ENCODE measurements around the gene KRTAP13-2. TPM values are rescaled to one million over a fixed set of nuclear protein-coding genes. Genes with fewer than 3 reads are reported as not detected.

The KRTAP13-2 gene
- total RNA-seq, 1 donor from 2014 or later: not detected

DNA sequence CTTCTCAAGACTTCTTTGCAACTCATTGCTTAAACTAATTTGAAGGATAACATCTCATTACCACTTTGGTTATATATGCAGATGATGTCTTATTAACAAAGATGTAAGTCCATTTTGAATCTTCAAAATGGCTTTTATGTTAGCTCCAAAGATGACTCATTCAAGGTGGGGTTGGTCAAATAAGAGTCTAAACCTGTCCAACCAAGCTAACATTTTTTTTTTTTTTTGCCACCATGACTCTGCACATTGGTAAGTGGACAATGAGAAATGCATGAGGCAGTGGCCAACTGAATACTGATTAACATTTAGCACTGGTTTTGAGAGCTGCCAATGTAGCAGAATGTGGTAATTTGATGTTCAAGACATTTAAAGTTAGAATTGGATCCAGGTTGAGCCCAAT is 34.3 kb downstream of the KRTAP13-2 start:
- Mint-ChIP-seq H3K4me1 (no peaks in the 10 kb centered on the region), H3K27ac (no peak overlapping the region), H3K9me3 (no peaks in the 10 kb centered on the region), H3K36me3 (no peaks in the 10 kb centered on the region), H3K4me3 (no peak overlapping the region), H3K27me3 (ENCODE audit: insufficient read depth, low read depth) (peaks cover 2% of the 10 kb centered on the region)
- Histone ChIP-seq H3K9me3 (ENCODE audit: low read depth) (no peaks in the 10 kb centered on the region), H2AFZ (replicated peaks) (no peak overlapping the region), H4K20me1 (ENCODE audit: low read depth) (no peaks in the 10 kb centered on the region), H3K36me3 (no peaks in the 10 kb centered on the region), H3K27ac (no peak overlapping the region), H3K79me2 (ENCODE audit: low read depth) (no peaks in the 10 kb centered on the region), H3K4me3 (no peak overlapping the region), H3K4me1 (no peaks in the 10 kb centered on the region), H3K4me2 (no peak overlapping the region), H3F3A (ENCODE audit: low read depth) (no peaks in the 10 kb centered on the region), H3K9ac (no peak overlapping the region), H3K27me3 (no peaks in the 10 kb centered on the region)
- TF ChIP-seq, protein P1, sequence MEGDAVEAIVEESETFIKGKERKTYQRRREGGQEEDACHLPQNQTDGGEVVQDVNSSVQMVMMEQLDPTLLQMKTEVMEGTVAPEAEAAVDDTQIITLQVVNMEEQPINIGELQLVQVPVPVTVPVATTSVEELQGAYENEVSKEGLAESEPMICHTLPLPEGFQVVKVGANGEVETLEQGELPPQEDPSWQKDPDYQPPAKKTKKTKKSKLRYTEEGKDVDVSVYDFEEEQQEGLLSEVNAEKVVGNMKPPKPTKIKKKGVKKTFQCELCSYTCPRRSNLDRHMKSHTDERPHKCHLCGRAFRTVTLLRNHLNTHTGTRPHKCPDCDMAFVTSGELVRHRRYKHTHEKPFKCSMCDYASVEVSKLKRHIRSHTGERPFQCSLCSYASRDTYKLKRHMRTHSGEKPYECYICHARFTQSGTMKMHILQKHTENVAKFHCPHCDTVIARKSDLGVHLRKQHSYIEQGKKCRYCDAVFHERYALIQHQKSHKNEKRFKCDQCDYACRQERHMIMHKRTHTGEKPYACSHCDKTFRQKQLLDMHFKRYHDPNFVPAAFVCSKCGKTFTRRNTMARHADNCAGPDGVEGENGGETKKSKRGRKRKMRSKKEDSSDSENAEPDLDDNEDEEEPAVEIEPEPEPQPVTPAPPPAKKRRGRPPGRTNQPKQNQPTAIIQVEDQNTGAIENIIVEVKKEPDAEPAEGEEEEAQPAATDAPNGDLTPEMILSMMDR (IDR thresholded peaks at IDR 0.05): no peak
- TF ChIP-seq EZH2phosphoT487 (IDR thresholded peaks at IDR 0.05) (no peak), EZH2 (IDR thresholded peaks at IDR 0.05) (no peak)
- no peak for DNase-seq (ENCODE audit: low spot score)

DNA sequence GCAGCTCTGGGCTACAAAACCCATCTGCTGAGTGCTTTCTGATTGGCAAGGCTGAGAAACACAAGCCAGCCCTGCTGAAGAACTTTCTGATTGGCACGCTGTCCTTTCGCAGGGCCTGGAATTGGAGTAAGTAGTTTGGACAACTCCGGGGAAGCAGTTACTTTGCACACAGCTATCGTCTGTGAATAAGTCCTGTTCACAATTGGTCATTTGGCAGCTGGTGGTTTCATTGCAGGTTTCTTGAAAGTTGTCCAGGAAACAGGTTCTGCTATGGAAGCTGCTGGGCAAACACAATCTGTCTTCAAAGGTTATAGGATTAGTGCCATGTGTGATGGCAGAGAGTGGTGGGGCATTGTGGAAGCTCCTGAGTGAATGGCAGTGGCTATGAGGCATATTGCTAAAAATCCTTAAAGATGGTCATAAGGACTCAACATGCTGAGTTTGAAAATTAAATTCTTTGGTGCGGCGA is 34.8 kb downstream of the KRTAP13-2 start, which contains the start of gene KRTAP27-1:
TSS of gene KRTAP27-1 (minus strand) at position 419 of the 469 bp plus-strand sequence. CDS start at position 393, 26 bp downstream.
- H3K9me3 ChIP-seq (ENCODE audit: low read depth): no peaks in the 10 kb centered on the region
- no peaks in the 10 kb centered on the region for H3K36me3 Mint-ChIP-seq
- peaks cover 2% of the 10 kb centered on the region for H3K27me3 Mint-ChIP-seq (ENCODE audit: insufficient read depth, low read depth)
- TF ChIP-seq EZH2 (IDR thresholded peaks at IDR 0.05) (no peak), EZH2phosphoT487 (IDR thresholded peaks at IDR 0.05) (no peak)
- TF ChIP-seq, protein P1 (IDR thresholded peaks at IDR 0.05): no peak
- H3K4me1 ChIP-seq: no peaks in the 10 kb centered on the region
- H3K79me2 ChIP-seq (ENCODE audit: low read depth): no peaks in the 10 kb centered on the region
- no peak for DNase-seq (ENCODE audit: low spot score)
- no peaks in the 10 kb centered on the region for H3K36me3 ChIP-seq
- H3K4me1 Mint-ChIP-seq: no peaks in the 10 kb centered on the region
- no peak within 1 kb of the TSS for H3K9ac ChIP-seq
- no peak within 1 kb of the TSS for H3K4me3 ChIP-seq
- no peaks in the 10 kb centered on the region for H4K20me1 ChIP-seq (ENCODE audit: low read depth)
- no peak within 1 kb of the TSS for H3K27ac ChIP-seq
- peak within 1 kb of the TSS; percentile 78 for H3K27ac Mint-ChIP-seq
- no peaks in the 10 kb centered on the region for H3F3A ChIP-seq (ENCODE audit: low read depth)
- no peak within 1 kb of the TSS for H2AFZ ChIP-seq (replicated peaks)
- H3K9me3 Mint-ChIP-seq: no peaks in the 10 kb centered on the region
- no peak within 1 kb of the TSS for H3K4me2 ChIP-seq
- no peak within 1 kb of the TSS for H3K4me3 Mint-ChIP-seq
- H3K27me3 ChIP-seq: no peaks in the 10 kb centered on the region

- Histone ChIP-seq H3K79me2 (ENCODE audit: low read depth) (no peaks in the 10 kb centered on the region), H3K4me1 (no peaks in the 10 kb centered on the region), H3K9me3 (ENCODE audit: low read depth) (no peaks in the 10 kb centered on the region), H3K9ac (no peak overlapping the region), H3K27ac (no peak overlapping the region), H3K36me3 (no peaks in the 10 kb centered on the region), H2AFZ (replicated peaks) (no peak overlapping the region), H3F3A (ENCODE audit: low read depth) (no peaks in the 10 kb centered on the region), H3K27me3 (no peaks in the 10 kb centered on the region), H3K4me2 (no peak overlapping the region), H4K20me1 (ENCODE audit: low read depth) (no peaks in the 10 kb centered on the region), H3K4me3 (no peak overlapping the region)
- H3K27ac Mint-ChIP-seq: no peak overlapping the region
- no peaks in the 10 kb centered on the region for H3K36me3 Mint-ChIP-seq
- peaks cover 2% of the 10 kb centered on the region for H3K27me3 Mint-ChIP-seq (ENCODE audit: insufficient read depth, low read depth)
- TF ChIP-seq EZH2 (IDR thresholded peaks at IDR 0.05) (no peak), EZH2phosphoT487 (IDR thresholded peaks at IDR 0.05) (no peak)
- TF ChIP-seq, protein P1 (IDR thresholded peaks at IDR 0.05): no peak
- no peaks in the 10 kb centered on the region for H3K4me1 Mint-ChIP-seq
- H3K9me3 Mint-ChIP-seq: no peaks in the 10 kb centered on the region
- no peak for DNase-seq (ENCODE audit: low spot score)
- no peak overlapping the region for H3K4me3 Mint-ChIP-seq
Measured at GRCh38 chr21:30336596-30336995, 35.5 kb downstream of the KRTAP13-2 start.
